Right ventricle myocardium superior (tissue), 1 donor: ENCODE measurements around the gene SNAI3. TPM values are rescaled to one million over a fixed set of nuclear protein-coding genes. Genes with fewer than 3 reads are reported as not detected.
A peak's percentile ranks its signal among the peaks of the same experiment; 100 is the strongest.

Experiments used
- ATAC-seq: fragments of 200-7000 bp; cut with Tn5 transposase; one replicate; pipeline ENCODE4 v1.9.1; 2020; ENCODE audit warnings: mild to moderate bottlenecking; ENCODE audit not compliant: poor library complexity
- DNase-seq: peaks from one replicate; pipeline ENCODE4 v3.0.0-alpha.2; 2020
- intact Hi-C: fragments of 100-400 bp; cut with DNase I; formaldehyde crosslinking; loops from one replicate; pipeline ENCODE4 v1.11.2; 2022
- microRNA-seq: library from miRNA; unstranded; fragments of <30 nt; microRNA quantifications from one replicate; pipeline ENCODE4 v1.2.0, GENCODE V29; 2020
- total RNA-seq: library from RNA; stranded (reverse); fragmentation: NEBNext Ultra II Directional; extraction: Animal tissue kit (Norgen Biotek cat#: 25700); gene quantifications from one replicate; pipeline ENCODE4 v1.2.1, GENCODE V29; 2021
- donor health status: DM: no; HTN: yes; CAD: no; lungs with severe emphysema.

Gene SNAI3
- total RNA-seq, 1 donor from 2014 or later, result 3.0 TPM

GRCh38 chr16:88631384-88631783 lies 54.9 kb downstream of the SNAI3 start:
- intact Hi-C loops, result no loop called here
- ATAC-seq, result no peak
- no peak for DNase-seq

- intact Hi-C loops, result no loop called here
- ATAC-seq, result no peak
- no peak for DNase-seq
Measured at GRCh38 chr16:88630941-88631340, 55.4 kb downstream of the SNAI3 start.

GRCh38 chr16:88630433-88630832 lies 55.9 kb downstream of the SNAI3 start:
- no peak for ATAC-seq
- no peak for DNase-seq
- intact Hi-C loops, result no loop called here

GRCh38 chr16:88629835-88630234 lies 56.5 kb downstream of the SNAI3 start:
- DNase-seq (no peak), ATAC-seq (no peak)
- intact Hi-C loops, result no loop called here

- intact Hi-C loops, result no loop called here
- ATAC-seq, result peak; percentile 91
- peak; percentile 76 for DNase-seq
Measured at GRCh38 chr16:88628512-88628974, 57.8 kb downstream of the SNAI3 start.

Small RNA genes within 50 kb of the gene (microRNA-seq; reads per million reads assigned to microRNA genes)
- gene MIR4722, result not detected

Other genes starting within 250 kb of the SNAI3 start
- gene ZFPM1, start 233.2 kb downstream of the SNAI3 start, total RNA-seq, result 3.6 TPM
- gene ZC3H18, start 116.1 kb downstream of the SNAI3 start, total RNA-seq, result 23.5 TPM
- gene IL17C, start 47.9 kb downstream of the SNAI3 start, total RNA-seq, result not detected
- 53.7 TPM for gene CYBA, start 35.5 kb downstream of the SNAI3 start, total RNA-seq
- 21.9 TPM for gene MVD, start 23.4 kb downstream of the SNAI3 start, total RNA-seq
- 14.6 TPM for gene RNF166, start 19.9 kb upstream of the SNAI3 start, total RNA-seq
- 13.4 TPM for gene CTU2, start 20.0 kb upstream of the SNAI3 start, total RNA-seq
- gene PIEZO1, start 98.7 kb upstream of the SNAI3 start, total RNA-seq, result 15.9 TPM
- 1.00 TPM for gene CDT1, start 117.3 kb upstream of the SNAI3 start, total RNA-seq
- 40.4 TPM for gene APRT, start 125.4 kb upstream of the SNAI3 start, total RNA-seq
- gene GALNS, start 170.4 kb upstream of the SNAI3 start, total RNA-seq, result 15.9 TPM
- gene TRAPPC2L, start 170.6 kb upstream of the SNAI3 start, total RNA-seq, result 53.0 TPM
- gene PABPN1L, start 180.2 kb upstream of the SNAI3 start, total RNA-seq, result not detected